Right atrium auricular region (tissue), 2 donors: Measurements from ENCODE around the gene OLFML2A. TPM values are rescaled to one million over a fixed set of nuclear protein-coding genes. Genes with fewer than 3 reads are reported as not detected.
"Not testable (repeated sequence)": the region's sequence is repeated elsewhere in the genome, so short reads cannot be mapped to it uniquely, and the experiment has no call there.

Source experiments
- DNase-seq: peaks from one replicate; pipeline ENCODE4 v3.0.0-alpha.2; 2019; ENCODE audit warnings: low spot score
- H3K27ac ChIP-seq, 2 donors: fragments of 200-600 bp; sonication (generic); 1 replicate in 1 of 2; 2 replicates in 1 of 2; pipeline ENCODE4 v1.5.1; 2016 to 2019
- H3K27me3 ChIP-seq, 2 donors: fragments of 200-600 bp; sonication (generic); one replicate each; pipeline versions ENCODE4 v1.5.1 to v1.6.0; 2017 to 2019
- H3K36me3 ChIP-seq: fragments of 200-600 bp; sonication (generic); one replicate; pipeline ENCODE4 v1.5.1; 2016
- H3K4me1 ChIP-seq, 2 donors: fragments of 200-600 bp; sonication (generic); one replicate each; pipeline versions ENCODE4 v1.5.1 to v1.6.0; 2017 to 2019
- H3K4me3 ChIP-seq, 2 donors: fragments of 200-600 bp; sonication (generic); 1 replicate in 1 of 2; 2 replicates in 1 of 2; pipeline ENCODE4 v1.5.1; 2017 to 2019; ENCODE audit warnings: mild to moderate bottlenecking in 1 of 2, moderate library complexity in 1 of 2
- H3K9me3 ChIP-seq, 2 donors: fragments of 200-600 bp; sonication (generic); one replicate each; pipeline ENCODE4 v1.5.1; 2019
- total RNA-seq, 2 donors: library from RNA; depleted of rRNA; stranded (reverse); fragments of >200 nt; gene quantifications; one replicate each; pipeline ENCODE4 v1.1.0, GENCODE V29; 2016
- TF ChIP-seq, protein P1 (sequence below), 2 donors: fragments of 200-600 bp; sonication (generic); IDR thresholded peaks; one replicate each; pipeline ENCODE4 v1.5.1; 2019; ENCODE audit warnings: antibody characterized with exemption in 2 of 2

The OLFML2A gene
- total RNA-seq, 2 donors from 2014 or later, result 41.2 to 53.2 TPM

DNA sequence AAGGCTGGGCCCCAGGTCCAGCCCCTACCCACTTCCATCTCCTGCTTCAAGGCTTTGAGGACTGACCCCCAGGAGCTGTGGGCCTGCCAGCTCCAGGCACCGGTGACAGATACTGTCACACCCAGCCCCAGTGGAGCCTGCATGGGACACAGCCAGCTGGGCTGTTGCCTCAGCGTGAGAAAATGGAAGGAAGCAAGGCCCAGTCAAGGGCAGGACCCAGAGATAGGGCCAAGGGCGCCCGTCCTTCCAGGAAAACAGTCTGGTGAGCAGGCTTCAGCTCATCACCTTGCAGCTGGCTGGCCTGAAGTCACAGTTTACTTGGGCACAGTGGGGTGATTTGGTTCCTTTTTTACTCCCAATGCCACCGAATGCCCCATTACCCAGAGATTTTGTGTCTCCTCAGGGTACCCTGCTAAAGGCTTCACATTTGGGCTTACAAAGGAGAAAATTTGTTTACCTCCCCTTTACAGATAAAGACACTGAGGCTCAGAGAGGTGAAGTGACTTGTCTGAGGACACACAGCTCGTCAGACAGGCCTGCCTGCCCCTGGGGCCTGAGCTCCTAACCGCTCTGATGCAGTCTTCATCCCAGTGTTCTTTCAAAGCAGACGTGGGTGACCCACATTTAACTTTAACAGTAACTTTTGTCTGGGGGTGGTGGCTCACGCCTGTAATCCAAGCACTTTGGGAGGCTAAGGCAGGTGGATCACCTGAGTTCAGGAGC is 54.9 kb downstream of the OLFML2A start:
- H3K4me3 ChIP-seq, result no peak overlapping the region
- H3K4me1 ChIP-seq, result peaks cover 2 to 46% of the 10 kb centered on the region in 2 donors
- TF ChIP-seq, protein P1, sequence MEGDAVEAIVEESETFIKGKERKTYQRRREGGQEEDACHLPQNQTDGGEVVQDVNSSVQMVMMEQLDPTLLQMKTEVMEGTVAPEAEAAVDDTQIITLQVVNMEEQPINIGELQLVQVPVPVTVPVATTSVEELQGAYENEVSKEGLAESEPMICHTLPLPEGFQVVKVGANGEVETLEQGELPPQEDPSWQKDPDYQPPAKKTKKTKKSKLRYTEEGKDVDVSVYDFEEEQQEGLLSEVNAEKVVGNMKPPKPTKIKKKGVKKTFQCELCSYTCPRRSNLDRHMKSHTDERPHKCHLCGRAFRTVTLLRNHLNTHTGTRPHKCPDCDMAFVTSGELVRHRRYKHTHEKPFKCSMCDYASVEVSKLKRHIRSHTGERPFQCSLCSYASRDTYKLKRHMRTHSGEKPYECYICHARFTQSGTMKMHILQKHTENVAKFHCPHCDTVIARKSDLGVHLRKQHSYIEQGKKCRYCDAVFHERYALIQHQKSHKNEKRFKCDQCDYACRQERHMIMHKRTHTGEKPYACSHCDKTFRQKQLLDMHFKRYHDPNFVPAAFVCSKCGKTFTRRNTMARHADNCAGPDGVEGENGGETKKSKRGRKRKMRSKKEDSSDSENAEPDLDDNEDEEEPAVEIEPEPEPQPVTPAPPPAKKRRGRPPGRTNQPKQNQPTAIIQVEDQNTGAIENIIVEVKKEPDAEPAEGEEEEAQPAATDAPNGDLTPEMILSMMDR (IDR thresholded peaks at IDR 0.05), result no peak
- no peaks in the 10 kb centered on the region for H3K9me3 ChIP-seq
- peak overlapping the region; percentile 76 to 78 for H3K27ac ChIP-seq
- H3K27me3 ChIP-seq, result no peaks in the 10 kb centered on the region
- DNase-seq, result peak; percentile 81
- H3K36me3 ChIP-seq, result no peaks in the 10 kb centered on the region

DNA sequence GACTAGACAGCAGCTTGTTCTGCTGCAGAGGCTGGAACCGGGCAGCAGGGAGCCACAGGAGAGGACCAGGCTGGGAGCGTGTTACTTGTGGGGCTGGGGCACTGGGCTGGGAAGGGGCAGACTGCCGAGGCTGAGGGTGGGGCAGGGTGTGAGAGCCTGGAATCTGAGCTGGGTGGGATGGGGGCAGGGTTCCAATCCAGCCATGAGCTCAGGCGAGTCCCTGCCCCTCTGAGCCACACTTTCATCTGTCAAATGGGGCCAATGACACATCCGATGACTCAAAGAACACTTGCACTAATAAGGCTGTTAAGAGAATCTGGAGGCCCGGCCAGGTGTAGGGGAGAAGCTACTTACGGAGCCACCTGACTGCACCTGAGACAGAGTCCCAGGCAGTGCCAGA is 57.7 kb downstream of the OLFML2A start:
- H3K9me3 ChIP-seq, result no peaks in the 10 kb centered on the region
- H3K27ac ChIP-seq, result peak overlapping the region; percentile 77 to 81
- H3K4me3 ChIP-seq, result no peak overlapping the region
- DNase-seq, result no peak
- no peaks in the 10 kb centered on the region for H3K27me3 ChIP-seq
- no peaks in the 10 kb centered on the region for H3K36me3 ChIP-seq
- TF ChIP-seq, protein P1 (IDR thresholded peaks at IDR 0.05), result no peak
- H3K4me1 ChIP-seq, result peaks cover 2 to 47% of the 10 kb centered on the region in 2 donors

DNA sequence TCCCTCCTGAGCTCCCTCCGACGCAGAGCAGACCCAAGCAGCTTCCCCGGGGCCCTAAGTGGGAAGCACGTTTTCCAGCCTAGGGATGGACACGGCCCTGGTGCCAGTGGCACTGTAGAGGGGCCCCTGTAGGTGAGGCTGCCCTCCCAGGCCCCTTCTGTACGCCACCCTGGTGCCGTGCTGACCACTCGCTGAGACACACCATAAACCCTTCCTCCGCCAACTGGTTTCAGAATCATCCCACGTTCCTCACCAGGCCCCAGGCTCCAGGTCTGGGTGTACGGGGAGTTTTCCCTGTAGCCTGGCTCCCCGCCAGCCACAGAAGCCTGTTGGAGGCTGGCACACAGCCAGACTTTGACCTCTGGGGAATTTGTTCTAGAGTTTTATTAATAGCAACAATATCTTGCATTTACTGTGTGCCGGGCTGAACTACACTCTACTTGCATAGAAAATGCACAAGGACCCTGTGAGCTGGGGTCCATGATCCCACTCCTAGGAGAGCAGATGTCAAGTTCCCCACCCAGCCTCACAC is 58.2 kb downstream of the OLFML2A start:
- H3K36me3 ChIP-seq, result no peaks in the 10 kb centered on the region
- peaks cover 2 to 52% of the 10 kb centered on the region in 2 donors for H3K4me1 ChIP-seq
- TF ChIP-seq, protein P1 (IDR thresholded peaks at IDR 0.05), result no peak
- H3K27me3 ChIP-seq, result no peaks in the 10 kb centered on the region
- peak; percentile 73 for DNase-seq
- peak overlapping the region; percentile 77 to 81 for H3K27ac ChIP-seq
- H3K9me3 ChIP-seq, result no peaks in the 10 kb centered on the region
- no peak overlapping the region for H3K4me3 ChIP-seq

DNA sequence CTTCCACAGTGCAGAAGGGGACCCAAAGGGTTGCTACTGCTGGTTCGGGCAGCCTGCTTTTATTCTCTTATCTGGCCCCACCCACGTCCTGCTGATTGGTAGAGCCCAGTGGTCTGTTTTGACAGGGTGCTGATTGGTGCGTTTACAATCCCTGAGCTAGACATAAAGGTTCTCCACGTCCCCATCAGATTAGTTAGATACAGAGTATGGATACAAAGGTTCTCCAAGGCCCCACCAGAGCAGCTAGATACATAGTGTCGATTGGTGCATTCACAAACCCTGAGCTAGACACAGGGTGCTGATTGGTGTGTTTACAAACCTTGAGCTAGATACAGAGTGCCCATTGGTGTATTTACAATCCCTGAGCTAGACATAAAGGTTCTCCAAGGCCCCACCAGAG is 61.2 kb downstream of the OLFML2A start:
- not testable (repeated sequence) for H3K27me3 ChIP-seq
- H3K4me1 ChIP-seq, result peaks cover 2 to 33% of the 10 kb centered on the region in 2 donors

GRCh38 chr9:124838567-124839275 is 61.8 kb downstream of the OLFML2A start:
- H3K4me3 ChIP-seq, DNase-seq, H3K9me3 ChIP-seq: not testable (repeated sequence)

More for the DNA sequence above, 61.2 kb downstream of the OLFML2A start:
- H3K27ac ChIP-seq, DNase-seq, H3K9me3 ChIP-seq, H3K4me3 ChIP-seq, H3K36me3 ChIP-seq: not testable (repeated sequence)

DNA sequence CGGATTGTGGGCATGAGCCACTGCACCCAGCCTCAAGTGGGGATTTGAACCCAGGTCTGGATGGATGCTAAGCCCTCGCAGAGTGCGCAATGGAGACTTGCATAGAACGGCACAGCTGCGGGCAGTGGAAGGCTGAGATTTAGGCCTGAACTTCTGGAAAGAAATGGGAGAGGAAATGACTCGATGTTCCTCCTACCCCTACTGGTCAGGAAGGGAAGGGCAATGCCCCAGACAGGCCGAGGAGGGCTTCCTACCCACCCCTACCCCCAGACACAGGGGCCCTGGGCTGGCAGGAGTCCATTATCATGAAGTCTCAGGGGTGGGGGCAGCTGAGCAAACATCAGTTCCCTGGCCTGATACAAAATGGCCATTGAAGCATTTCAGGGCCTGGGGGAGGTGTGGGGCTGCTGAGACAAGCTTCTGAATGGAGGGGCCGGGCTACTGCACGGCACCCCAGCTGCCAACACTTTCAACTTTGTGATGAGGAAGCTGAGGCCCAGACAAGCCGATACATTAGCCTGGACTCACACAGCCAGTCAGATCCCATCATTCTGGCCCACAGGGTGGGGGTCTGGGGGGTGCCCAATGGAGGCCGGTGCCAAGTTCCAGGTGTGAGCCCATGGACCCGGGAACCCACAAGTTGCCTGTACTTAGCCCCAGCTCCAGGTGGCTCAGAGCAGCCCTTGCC is 62.8 kb downstream of the OLFML2A start:
- Histone ChIP-seq H3K4me1 (peaks cover 2 to 22% of the 10 kb centered on the region in 2 donors), H3K36me3 (no peaks in the 10 kb centered on the region), H3K27me3 (no peaks in the 10 kb centered on the region), H3K4me3 (no peak overlapping the region), H3K27ac (no peak overlapping the region), H3K9me3 (no peaks in the 10 kb centered on the region)
- TF ChIP-seq, protein P1 (IDR thresholded peaks at IDR 0.05), result peak; percentile 51 to 57
- no peak for DNase-seq

More at GRCh38 chr9:124838567-124839275, 61.8 kb downstream of the OLFML2A start:
- H3K27me3 ChIP-seq, H3K36me3 ChIP-seq, H3K27ac ChIP-seq: not testable (repeated sequence)
- peaks cover 2 to 33% of the 10 kb centered on the region in 2 donors for H3K4me1 ChIP-seq
